T-helper 9 cell (primary cell): ENCODE measurements around the gene UCHL1.
"Not testable (repeated sequence)": the region's sequence is repeated elsewhere in the genome, so short reads cannot be mapped to it uniquely, and the experiment has no call there.

Experiments used
- DNase-seq: peaks from one replicate; pipeline ENCODE4 v3.0.0-alpha.2; 2020

UCHL1 gene

GRCh38 chr4:41241919-41242318, 14.8 kb upstream of the UCHL1 start:
- no peak for DNase-seq

GRCh38 chr4:41245983-41246382, 10.7 kb upstream of the UCHL1 start:
- DNase-seq: no peak

- no peak for DNase-seq
Observed at GRCh38 chr4:41256131-41256739, 493 bp upstream of the UCHL1 start.

- DNase-seq: no peak
Observed at GRCh38 chr4:41257257-41257901, 651 bp downstream of the UCHL1 start.

GRCh38 chr4:41257906-41258305, 1.2 kb downstream of the UCHL1 start:
- DNase-seq: no peak

DNA sequence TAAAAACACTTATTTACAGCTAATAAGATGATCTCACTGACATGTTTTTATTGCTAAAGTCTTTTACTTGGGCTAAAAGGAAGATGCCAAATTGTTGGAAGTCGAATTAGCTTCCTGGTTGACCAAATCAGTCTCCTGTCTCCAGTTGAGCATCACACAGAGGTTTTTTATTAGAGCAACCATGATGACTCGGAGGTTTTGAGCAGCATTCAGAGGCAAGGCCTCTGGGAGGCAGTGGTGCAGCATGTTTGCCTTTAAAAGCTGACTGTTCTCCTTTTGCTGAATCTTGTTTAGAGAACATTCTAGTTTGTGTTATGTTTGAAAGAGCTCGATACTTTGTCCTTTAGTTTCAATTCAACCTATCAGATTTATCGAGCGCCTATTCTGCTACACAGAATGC, 2.1 kb downstream of the UCHL1 start:
- no peak for DNase-seq

DNA sequence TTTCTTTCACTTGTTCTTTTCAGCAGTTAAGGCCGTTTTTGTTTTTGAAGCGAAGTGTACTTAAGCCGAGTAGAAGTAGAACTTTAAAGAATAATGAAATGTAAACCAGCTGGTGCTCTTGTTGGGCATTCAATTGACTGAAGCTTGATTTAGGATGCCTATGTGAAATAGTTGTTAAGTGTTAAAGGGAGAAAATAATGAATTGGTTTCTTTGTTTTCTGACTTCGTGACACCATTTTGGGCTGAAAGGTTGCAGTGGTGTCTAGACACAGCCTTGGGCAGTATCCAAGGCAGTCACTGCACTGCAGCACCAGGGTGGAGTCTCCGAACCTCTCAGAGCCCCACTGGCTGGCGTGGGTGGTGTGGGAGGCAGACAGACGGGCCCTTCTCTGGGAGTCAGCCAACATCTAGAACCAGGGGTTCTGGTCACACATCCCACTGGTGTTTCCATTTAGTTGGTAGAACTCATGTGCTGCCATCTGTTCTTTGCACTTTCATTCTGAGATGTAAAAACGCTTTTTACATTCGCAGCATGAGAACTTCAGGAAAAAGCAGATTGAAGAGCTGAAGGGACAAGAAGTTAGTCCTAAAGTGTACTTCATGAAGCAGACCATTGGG, 3.5 kb downstream of the UCHL1 start:
- no peak for DNase-seq

DNA sequence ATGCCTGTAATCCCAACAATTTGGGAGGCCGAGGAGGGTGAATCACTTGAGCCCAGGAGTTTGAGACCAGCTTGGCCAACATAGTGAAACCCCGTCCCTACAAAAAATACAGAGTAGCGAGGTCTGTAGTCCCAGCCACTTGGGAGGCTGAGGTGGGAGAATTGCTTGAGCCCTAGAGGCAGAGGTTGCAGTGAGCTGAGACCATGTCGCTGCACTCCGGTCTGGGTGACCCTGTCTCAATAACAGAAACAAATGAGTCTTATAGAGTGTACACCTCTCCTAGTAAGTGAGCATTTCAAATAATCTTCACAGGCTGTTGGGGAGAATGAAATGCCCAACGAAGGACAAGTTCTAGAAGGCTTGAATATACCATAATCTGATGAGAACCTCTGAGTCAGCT, 5.5 kb downstream of the UCHL1 start:
- DNase-seq: no peak

GRCh38 chr4:41264212-41264611, 7.5 kb downstream of the UCHL1 start:
- no peak for DNase-seq

DNA sequence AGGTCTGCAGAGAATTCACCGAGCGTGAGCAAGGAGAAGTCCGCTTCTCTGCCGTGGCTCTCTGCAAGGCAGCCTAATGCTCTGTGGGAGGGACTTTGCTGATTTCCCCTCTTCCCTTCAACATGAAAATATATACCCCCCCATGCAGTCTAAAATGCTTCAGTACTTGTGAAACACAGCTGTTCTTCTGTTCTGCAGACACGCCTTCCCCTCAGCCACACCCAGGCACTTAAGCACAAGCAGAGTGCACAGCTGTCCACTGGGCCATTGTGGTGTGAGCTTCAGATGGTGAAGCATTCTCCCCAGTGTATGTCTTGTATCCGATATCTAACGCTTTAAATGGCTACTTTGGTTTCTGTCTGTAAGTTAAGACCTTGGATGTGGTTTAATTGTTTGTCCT, 11.3 kb downstream of the UCHL1 start:
- no peak for DNase-seq

- DNase-seq: no peak
Observed at GRCh38 chr4:41268721-41269517, 12.2 kb downstream of the UCHL1 start.

DNA sequence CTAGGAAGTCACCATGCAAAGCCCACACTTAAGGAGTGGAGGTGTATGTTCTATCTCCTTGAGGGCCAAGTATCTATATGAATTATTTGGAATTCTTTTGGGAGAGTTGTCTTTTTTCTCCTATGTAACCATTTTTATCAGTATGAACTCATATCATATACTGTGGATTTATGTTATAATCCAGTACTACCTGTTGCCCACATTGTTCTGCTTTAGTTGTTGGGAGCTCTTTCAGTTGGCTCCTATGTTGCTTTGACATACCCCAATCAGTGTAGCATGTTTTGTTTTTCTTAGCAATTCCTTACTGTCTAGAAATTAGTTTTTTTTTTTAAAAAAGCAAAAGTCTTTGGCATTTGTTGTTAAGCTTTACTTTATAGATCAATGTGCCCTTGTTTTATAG, 13.0 kb downstream of the UCHL1 start:
- no peak for DNase-seq

DNA sequence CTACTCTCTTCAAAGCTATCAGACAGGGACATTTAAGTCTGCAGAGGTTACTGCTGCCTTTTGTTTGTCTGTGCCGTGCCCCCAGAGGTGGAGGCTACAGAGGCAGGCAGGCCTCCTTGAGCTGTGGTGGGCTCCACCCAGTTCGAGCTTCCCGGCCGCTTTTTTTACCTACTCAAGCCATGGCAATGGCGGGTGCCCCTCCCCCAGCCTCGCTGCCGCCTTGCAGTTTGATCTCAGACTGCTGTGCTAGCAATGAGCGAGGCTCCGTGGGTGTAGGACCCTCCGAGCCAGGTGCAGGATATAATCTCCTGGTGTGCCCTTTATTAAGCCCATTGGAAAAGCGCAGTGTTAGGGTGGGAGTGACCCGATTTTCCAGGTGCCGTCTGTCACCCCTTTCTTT, 19.2 kb downstream of the UCHL1 start:
- DNase-seq: not testable (repeated sequence)

GRCh38 chr4:41280010-41280409, 23.3 kb downstream of the UCHL1 start:
- no peak for DNase-seq

DNA sequence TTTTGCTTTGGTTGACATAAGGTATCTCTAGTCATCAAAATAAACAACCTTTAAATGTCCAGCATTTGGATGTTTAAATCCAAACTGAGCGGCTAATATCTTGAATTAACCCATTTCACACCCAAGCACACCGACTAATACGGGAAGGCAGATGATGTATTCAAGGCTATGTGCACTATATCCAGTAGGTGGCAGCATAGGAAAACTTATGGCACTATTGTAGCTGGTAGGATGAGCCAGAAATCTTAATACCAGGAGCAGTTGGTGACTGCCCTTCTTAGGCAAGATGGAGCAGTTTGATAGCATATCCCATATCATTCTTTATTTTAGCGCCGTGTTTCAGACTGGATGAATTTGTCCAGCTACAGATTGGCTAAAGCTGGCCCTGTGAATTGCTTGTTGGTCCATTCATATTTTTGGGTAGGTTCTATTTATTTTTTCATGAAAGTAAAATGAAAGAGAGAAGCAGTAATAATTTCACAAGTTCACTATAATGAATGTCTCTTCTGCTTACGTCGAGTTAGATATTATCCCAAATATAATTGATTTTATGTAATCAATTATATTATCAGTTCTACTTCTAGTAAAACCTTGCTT, 24.4 kb downstream of the UCHL1 start:
- DNase-seq: no peak

GRCh38 chr4:41282366-41282765, 25.6 kb downstream of the UCHL1 start:
- DNase-seq: no peak

- no peak for DNase-seq
Observed at GRCh38 chr4:41285202-41285863, 28.6 kb downstream of the UCHL1 start.

GRCh38 chr4:41285864-41286235, 29.1 kb downstream of the UCHL1 start:
- DNase-seq: no peak

- no peak for DNase-seq
Observed at GRCh38 chr4:41287005-41287404, 30.3 kb downstream of the UCHL1 start.

GRCh38 chr4:41287852-41288251, 31.1 kb downstream of the UCHL1 start:
- no peak for DNase-seq

GRCh38 chr4:41288254-41288653, 31.5 kb downstream of the UCHL1 start:
- no peak for DNase-seq

- no peak for DNase-seq
Observed at GRCh38 chr4:41290479-41290878, 33.8 kb downstream of the UCHL1 start.
